Neural cell (in vitro differentiated cells): ENCODE results near the gene EPB41L2.

Source experiments
- EZH2 ChIP-seq: fragments of 200-600, 300-800 bp; shearing (Covaris generic), sonication (generic); IDR thresholded peaks from 2 replicates; pipeline ENCODE4 v1.6.1; 2014; ENCODE audit warnings: antibody characterized with exemption, low read length, borderline replicate concordance, mild to moderate bottlenecking; ENCODE audit not compliant: insufficient read depth, poor library complexity, severe bottlenecking
- POLR2AphosphoS5 ChIP-seq: IDR thresholded peaks from 2 replicates; pipeline ENCODE4 v1.6.1; 2012

DNA sequence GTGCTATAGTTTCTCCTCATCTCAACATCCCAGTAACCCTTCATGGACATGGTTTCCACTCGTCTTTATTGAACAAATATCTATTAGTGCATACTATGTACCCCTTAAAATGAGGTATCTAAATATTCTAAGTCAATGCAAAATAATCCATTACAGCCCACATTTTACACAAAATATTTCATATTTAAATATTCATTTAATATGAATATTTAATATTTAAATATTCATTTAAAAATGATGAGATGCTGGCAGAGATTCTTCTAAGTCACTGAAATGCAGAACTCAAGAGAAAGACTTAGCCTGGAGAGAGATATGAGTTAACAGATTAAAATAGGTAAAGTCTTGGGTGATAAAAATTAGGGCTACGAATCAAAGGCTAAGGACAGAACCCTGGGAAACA lies 17.9 kb downstream of the EPB41L2 start:
- TF ChIP-seq POLR2AphosphoS5 (no peak), EZH2 (no peak)
